DOHH2 (cell line): Measurements from ENCODE around the gene HMX1.

Experiments
- H3F3A ChIP-seq: fragments of 200-600 bp; sonication (generic), shearing (Covaris generic); 2 replicates; pipeline ENCODE4 v1.6.0; 2016; ENCODE audit warnings: antibody characterized with exemption, mild to moderate bottlenecking; ENCODE audit not compliant: control insufficient read depth, insufficient read depth
- H3K27ac ChIP-seq: fragments of 200-600 bp; sonication (generic); 2 replicates; pipeline ENCODE4 v1.5.1; 2014; ENCODE audit warnings: low read depth, mild to moderate bottlenecking, low read length, moderate library complexity
- H3K27me3 ChIP-seq: fragments of 200-600 bp; sonication (generic); 2 replicates; pipeline ENCODE4 v1.6.1; 2014; ENCODE audit warnings: mild to moderate bottlenecking, low read length, mixed read lengths; ENCODE audit not compliant: control insufficient read depth
- H3K36me3 ChIP-seq: fragments of 200-600 bp; sonication (generic); 2 replicates; pipeline ENCODE4 v1.6.1; 2014; ENCODE audit warnings: mild to moderate bottlenecking, low read length, moderate library complexity, mixed read lengths; ENCODE audit not compliant: control insufficient read depth
- H3K4me1 ChIP-seq: fragments of 200-600 bp; sonication (generic); 2 replicates; pipeline ENCODE4 v1.6.1; 2014; ENCODE audit warnings: mild to moderate bottlenecking, low read length, mixed read lengths; ENCODE audit not compliant: control insufficient read depth
- H3K4me2 ChIP-seq: fragments of 200-600 bp; sonication (generic); 2 replicates; pipeline ENCODE4 v1.6.0; 2014; ENCODE audit warnings: mild to moderate bottlenecking, low read length, moderate library complexity
- H3K4me3 ChIP-seq: fragments of 200-600 bp; sonication (generic); 2 replicates; pipeline ENCODE4 v1.5.1; 2014; ENCODE audit warnings: mild to moderate bottlenecking, low read length, mixed read lengths
- H3K79me2 ChIP-seq: fragments of 200-600 bp; sonication (generic); 2 replicates; pipeline ENCODE4 v1.6.1; 2014; ENCODE audit warnings: mild to moderate bottlenecking, low read length, mixed read lengths; ENCODE audit not compliant: control insufficient read depth
- H3K9me2 ChIP-seq: fragments of 200-600 bp; sonication (generic); replicated peaks from 2 replicates; pipeline ENCODE4 v1.6.1; 2014; ENCODE audit warnings: mild to moderate bottlenecking, low read length, mixed read lengths; ENCODE audit not compliant: control insufficient read depth
- H3K9me3 ChIP-seq: fragments of 200-600 bp; sonication (generic); 2 replicates; pipeline ENCODE4 v1.6.1; 2014; ENCODE audit warnings: antibody characterized with exemption, low read length, mixed read lengths; ENCODE audit not compliant: control insufficient read depth, insufficient read depth
- H4K20me1 ChIP-seq: fragments of 200-600 bp; sonication (generic); 2 replicates; pipeline ENCODE4 v1.6.0; 2014; ENCODE audit warnings: low read depth, mild to moderate bottlenecking, antibody characterized with exemption, low read length, moderate library complexity; ENCODE audit not compliant: control insufficient read depth, insufficient read depth
- CTCF ChIP-seq: fragments of 200-600 bp; sonication (generic); IDR thresholded peaks from one replicate; pipeline ENCODE4 v1.5.1; 2014; ENCODE audit warnings: antibody characterized with exemption, mild to moderate bottlenecking, low read depth, low read length; ENCODE audit not compliant: poor library complexity, severe bottlenecking
- EZH2phosphoT487 ChIP-seq: fragments of 200-600 bp; sonication (generic); IDR thresholded peaks from 2 replicates; pipeline ENCODE4 v1.6.1; 2017; ENCODE audit warnings: borderline replicate concordance, mild to moderate bottlenecking, antibody characterized with exemption, low read length, moderate library complexity, mixed read lengths

HMX1 gene

GRCh38 chr4:8831221-8832112 is 40.2 kb downstream of the HMX1 start:
- H3K4me1 ChIP-seq, result no peaks in the 10 kb centered on the region
- H3K4me2 ChIP-seq, result no peak overlapping the region
- no peaks in the 10 kb centered on the region for H3K79me2 ChIP-seq
- no peak overlapping the region for H3K4me3 ChIP-seq
- H3K27me3 ChIP-seq, result no peaks in the 10 kb centered on the region
- H3K36me3 ChIP-seq, result no peaks in the 10 kb centered on the region
- no peak for TF ChIP-seq EZH2phosphoT487
- no peak for TF ChIP-seq CTCF
- no peaks in the 10 kb centered on the region for H3F3A ChIP-seq
- H3K27ac ChIP-seq, result no peak overlapping the region
- no peaks in the 10 kb centered on the region for H3K9me3 ChIP-seq
- no peaks in the 10 kb centered on the region for H4K20me1 ChIP-seq
- no peaks in the 10 kb centered on the region for H3K9me2 ChIP-seq

GRCh38 chr4:8830611-8831200 is 40.9 kb downstream of the HMX1 start:
- Histone ChIP-seq H3K4me3 (no peak overlapping the region), H3K9me2 (no peaks in the 10 kb centered on the region), H3K79me2 (no peaks in the 10 kb centered on the region), H3K27ac (no peak overlapping the region), H3F3A (no peaks in the 10 kb centered on the region), H4K20me1 (no peaks in the 10 kb centered on the region), H3K27me3 (no peaks in the 10 kb centered on the region), H3K36me3 (no peaks in the 10 kb centered on the region), H3K9me3 (no peaks in the 10 kb centered on the region), H3K4me1 (no peaks in the 10 kb centered on the region), H3K4me2 (no peak overlapping the region)
- TF ChIP-seq CTCF, result no peak
- TF ChIP-seq EZH2phosphoT487, result no peak

GRCh38 chr4:8830056-8830455 is 41.6 kb downstream of the HMX1 start:
- Histone ChIP-seq H4K20me1 (no peaks in the 10 kb centered on the region), H3F3A (no peaks in the 10 kb centered on the region), H3K79me2 (no peaks in the 10 kb centered on the region), H3K4me1 (no peaks in the 10 kb centered on the region), H3K27me3 (no peaks in the 10 kb centered on the region), H3K9me2 (no peaks in the 10 kb centered on the region), H3K36me3 (no peaks in the 10 kb centered on the region), H3K27ac (no peak overlapping the region), H3K4me2 (no peak overlapping the region), H3K9me3 (no peaks in the 10 kb centered on the region), H3K4me3 (no peak overlapping the region)
- TF ChIP-seq EZH2phosphoT487, result no peak
- no peak for TF ChIP-seq CTCF
